Lower leg skin (tissue), 4 donors: ENCODE data around the gene PLEKHO1. TPM values are rescaled to one million over a fixed set of nuclear protein-coding genes. Genes with fewer than 3 reads are reported as not detected.

Experiments
- DNase-seq, 2 donors: peaks; one replicate each; pipeline ENCODE4 v3.0.0-alpha.2; 2019; ENCODE audit warnings: low spot score in 2 of 2
- H3K4me3 ChIP-seq: fragments of 200-600 bp; sonication (generic); 2 replicates; pipeline ENCODE4 v1.5.1; 2017; ENCODE audit warnings: mild to moderate bottlenecking, low read depth; ENCODE audit not compliant: poor library complexity, severe bottlenecking
- CTCF ChIP-seq, 3 donors: fragments of 450-650 bp; IDR thresholded peaks; one replicate each; pipeline ENCODE4 v1.5.1; 2016; ENCODE audit warnings: antibody characterized with exemption in 3 of 3, mild to moderate bottlenecking in 3 of 3, moderate library complexity in 2 of 3
- POLR2A ChIP-seq, 2 donors: fragments of 450-650 bp; IDR thresholded peaks; one replicate each; pipeline ENCODE4 v1.6.1; 2016 to 2017; ENCODE audit warnings: antibody characterized with exemption in 2 of 2, mild to moderate bottlenecking in 1 of 2, moderate library complexity in 1 of 2
- WGBS, 2 donors: methylation state at CpG; one replicate each; pipeline ENCODE4 v1.1.5; 2018; 5-methylcytosine and 5-hydroxymethylcytosine counted together
- intact Hi-C: fragments of 100-400 bp; cut with DNase I; formaldehyde crosslinking; loops from one replicate; pipeline ENCODE4 v1.15.0; 2023; ENCODE audit warnings: low total_unique reads
- total RNA-seq, 4 donors: library from RNA; depleted of rRNA; stranded (reverse); fragments of >200 nt; gene quantifications; one replicate each; pipeline ENCODE4 v1.1.0, GENCODE V29; 2016

Gene PLEKHO1
- total RNA-seq, 4 donors from 2014 or later, result 8.7 to 15.4 (median 11.4) TPM

- intact Hi-C loops, result no loop called here
- WGBS, 2 donors, result 62 to 72% methylated on average over 15 of the region's 15 CpGs
- no peak for TF ChIP-seq CTCF (IDR thresholded peaks at IDR 0.05)
- TF ChIP-seq POLR2A (IDR thresholded peaks at IDR 0.05), result no peak
- H3K4me3 ChIP-seq, result no peak overlapping the region
- peak in 1 of 2 donors; percentile 85 for DNase-seq
These were observed 1.8 kb downstream of the PLEKHO1 start for GRCh38 chr1:150151291-150152181.

GRCh38 chr1:150152182-150152536 lies 2.4 kb downstream of the PLEKHO1 start:
- no peak overlapping the region for H3K4me3 ChIP-seq
- TF ChIP-seq CTCF (IDR thresholded peaks at IDR 0.05) (no peak), POLR2A (IDR thresholded peaks at IDR 0.05) (no peak)
- 59 to 78% methylated on average over 2 of the region's 2 CpGs for WGBS, 2 donors
- intact Hi-C loops, result no loop called here
- DNase-seq, result peak in 1 of 2 donors; percentile 59

- WGBS, 2 donors, result 82 to 83% methylated on average over 8 of the region's 8 CpGs
- H3K4me3 ChIP-seq, result no peak overlapping the region
- DNase-seq, result peak in 1 of 2 donors; percentile 85
- no peak for TF ChIP-seq POLR2A (IDR thresholded peaks at IDR 0.05)
- TF ChIP-seq CTCF (IDR thresholded peaks at IDR 0.05), result no peak
- intact Hi-C loops, result no loop called here
These were observed 3.2 kb downstream of the PLEKHO1 start for GRCh38 chr1:150152772-150153456.

GRCh38 chr1:150154143-150154542 lies 4.4 kb downstream of the PLEKHO1 start:
- intact Hi-C loops, result no loop called here
- H3K4me3 ChIP-seq, result no peak overlapping the region
- DNase-seq, result peak in 1 of 2 donors; percentile 57
- WGBS, 2 donors, result 69 to 72% methylated on average over 4 of the region's 4 CpGs
- TF ChIP-seq CTCF (IDR thresholded peaks at IDR 0.05), result no peak
- TF ChIP-seq POLR2A (IDR thresholded peaks at IDR 0.05), result no peak

GRCh38 chr1:150155413-150156071 lies 5.8 kb downstream of the PLEKHO1 start:
- DNase-seq, result peak in 1 of 2 donors; percentile 72
- intact Hi-C loops, result no loop called here
- 91 to 93% methylated on average over 13 of the region's 13 CpGs for WGBS, 2 donors
- no peak for TF ChIP-seq CTCF (IDR thresholded peaks at IDR 0.05)
- TF ChIP-seq POLR2A (IDR thresholded peaks at IDR 0.05), result no peak
- no peak overlapping the region for H3K4me3 ChIP-seq
